GM23248 (cell line): ENCODE results near the gene HPD.

ENCODE experiments used
- EZH2 ChIP-seq: fragments of 200-600 bp; sonication (generic); IDR thresholded peaks from 2 replicates; pipeline ENCODE4 v1.6.1; 2018; ENCODE audit warnings: antibody characterized with exemption, mild to moderate bottlenecking; ENCODE audit not compliant: insufficient read depth, poor library complexity, severe bottlenecking
- EZH2phosphoT487 ChIP-seq: fragments of 200-600 bp; sonication (generic); IDR thresholded peaks from 2 replicates; pipeline ENCODE4 v1.6.1; 2018; ENCODE audit warnings: antibody characterized with exemption, moderate library complexity, mild to moderate bottlenecking, low read depth; ENCODE audit not compliant: insufficient read depth

- no peak for TF ChIP-seq EZH2phosphoT487
- no peak for TF ChIP-seq EZH2
Measured at GRCh38 chr12:121858318-121858661, 369 bp downstream of the HPD start.
